SU-DHL-6 (cell line): ENCODE data around the gene LRCH3.
A peak's percentile ranks its signal among the peaks of the same experiment; 100 is the strongest.

Experiments used
- H2AFZ ChIP-seq: fragments of 200-600 bp; sonication (generic); 2 replicates; pipeline ENCODE4 v1.6.1; 2014; ENCODE audit warnings: low read depth, mild to moderate bottlenecking, moderate library complexity, mixed read lengths, antibody characterized with exemption, low read length; ENCODE audit not compliant: severe bottlenecking
- H3F3A ChIP-seq: fragments of 200-600 bp; shearing (Covaris generic); 2 replicates; pipeline ENCODE4 v1.6.0; 2016; ENCODE audit warnings: antibody characterized with exemption, mild to moderate bottlenecking; ENCODE audit not compliant: insufficient read depth
- H3K27ac ChIP-seq: fragments of 200-600 bp; sonication (generic); 2 replicates; pipeline ENCODE4 v1.5.1; 2016; ENCODE audit warnings: low read depth, mild to moderate bottlenecking, low read length, moderate library complexity, mixed read lengths
- H3K27me3 ChIP-seq: fragments of 200-600 bp; sonication (generic), shearing (Covaris generic); 2 replicates; pipeline ENCODE4 v1.6.0; 2014; ENCODE audit warnings: mild to moderate bottlenecking, low read length
- H3K36me3 ChIP-seq: fragments of 200-600 bp; sonication (generic); 2 replicates; pipeline ENCODE4 v1.6.1; 2014; ENCODE audit warnings: mild to moderate bottlenecking, low read length, mixed read lengths
- H3K4me2 ChIP-seq: fragments of 300-600, 200-600 bp; shearing (Covaris generic), sonication (generic); 2 replicates; pipeline ENCODE4 v1.6.0; 2014; ENCODE audit warnings: low read length, low read depth, mild to moderate bottlenecking; ENCODE audit not compliant: poor library complexity, severe bottlenecking
- H3K4me3 ChIP-seq: fragments of 200-600 bp; sonication (generic); 2 replicates; pipeline ENCODE4 v1.5.1; 2014; ENCODE audit warnings: antibody characterized with exemption, low read length, mild to moderate bottlenecking, mixed read lengths; ENCODE audit not compliant: insufficient read depth, poor library complexity, severe bottlenecking
- H3K79me2 ChIP-seq: fragments of 200-600 bp; sonication (generic); 2 replicates; pipeline ENCODE4 v1.6.1; 2014; ENCODE audit warnings: mild to moderate bottlenecking, low read length, moderate library complexity; ENCODE audit not compliant: insufficient read depth
- H3K9ac ChIP-seq: fragments of 200-600 bp; sonication (generic); 2 replicates; pipeline ENCODE4 v1.7.0; 2014; ENCODE audit warnings: mild to moderate bottlenecking, low read length
- H3K9me2 ChIP-seq: fragments of 200-600 bp; sonication (generic); replicated peaks from 2 replicates; pipeline ENCODE4 v1.6.1; 2014; ENCODE audit warnings: low read length; ENCODE audit not compliant: insufficient read depth
- H3K9me3 ChIP-seq: fragments of 200-600 bp; sonication (generic); 2 replicates; pipeline ENCODE4 v1.6.1; 2014; ENCODE audit warnings: low read length, mixed read lengths; ENCODE audit not compliant: insufficient read depth
- H4K20me1 ChIP-seq: fragments of 200-600 bp; sonication (generic); 2 replicates; pipeline ENCODE4 v1.6.1; 2014; ENCODE audit warnings: low read depth, mild to moderate bottlenecking, antibody characterized with exemption, low read length, moderate library complexity, mixed read lengths
- CTCF ChIP-seq: fragments of 200-600 bp; sonication (generic); IDR thresholded peaks from one replicate; pipeline ENCODE4 v1.5.1; 2017; ENCODE audit warnings: antibody characterized with exemption, mild to moderate bottlenecking, low read length, moderate library complexity; ENCODE audit not compliant: insufficient read depth, poor library complexity, severe bottlenecking
- EZH2phosphoT487 ChIP-seq: fragments of 200-600 bp; sonication (generic), shearing (Covaris generic); conservative IDR thresholded peaks from 2 replicates; pipeline ENCODE4 v1.6.1; 2018; ENCODE audit warnings: mild to moderate bottlenecking, antibody characterized with exemption, low read length, moderate library complexity, mixed read lengths

Gene LRCH3

GRCh38 chr3:197847866-197848401, 56.9 kb downstream of the LRCH3 start:
- Histone ChIP-seq H3K9me3 (no peaks in the 10 kb centered on the region), H3F3A (no peaks in the 10 kb centered on the region), H3K27me3 (no peaks in the 10 kb centered on the region), H3K79me2 (no peaks in the 10 kb centered on the region), H4K20me1 (no peaks in the 10 kb centered on the region), H3K36me3 (peaks cover 3% of the 10 kb centered on the region; the same call in 1 of the 2 replicates), H3K9me2 (no peaks in the 10 kb centered on the region), H3K9ac (no peak overlapping the region), H2AFZ (no peak overlapping the region), H3K4me2 (peak overlapping the region; percentile 34), H3K27ac (no peak overlapping the region), H3K4me3 (no peak overlapping the region)
- TF ChIP-seq CTCF (no peak), EZH2phosphoT487 (no peak)

DNA sequence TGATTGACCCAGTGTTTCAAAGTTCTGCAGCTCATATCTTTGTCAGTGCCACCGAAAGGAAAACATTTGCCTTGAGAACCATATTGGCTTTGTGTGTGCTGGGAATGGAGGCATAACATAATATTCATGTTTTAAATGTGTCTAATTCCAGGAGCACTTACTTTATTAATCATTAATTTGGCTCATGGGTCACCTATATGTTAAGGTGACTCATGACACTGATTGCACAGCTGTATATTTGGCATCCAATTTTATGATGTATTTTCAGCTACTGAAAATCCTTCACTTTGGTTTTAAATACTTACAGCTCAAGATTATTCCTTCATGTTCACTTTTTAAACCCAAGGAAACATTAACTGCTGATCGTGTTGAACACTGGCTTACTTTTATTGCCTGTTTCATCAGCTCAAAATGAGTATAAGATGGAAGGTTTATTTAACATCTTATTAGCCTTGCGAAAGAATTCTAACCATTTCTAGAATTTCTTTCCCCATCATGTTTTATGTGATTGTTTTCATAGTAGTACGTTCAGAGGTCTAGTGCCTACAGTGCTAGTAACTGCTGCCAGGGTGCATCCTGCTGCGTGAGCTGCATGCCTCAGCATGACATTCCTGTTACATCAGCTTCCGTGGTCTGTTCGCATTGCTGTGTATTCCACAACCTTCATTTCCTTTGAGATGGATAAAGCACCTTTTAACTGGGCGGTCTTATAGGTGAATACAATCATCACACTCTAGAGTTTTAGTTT, 63.7 kb downstream of the LRCH3 start:
- Histone ChIP-seq H4K20me1 (no peaks in the 10 kb centered on the region), H2AFZ (no peak overlapping the region), H3K79me2 (no peaks in the 10 kb centered on the region), H3K4me2 (no peak overlapping the region), H3K4me3 (no peak overlapping the region), H3K36me3 (peaks cover 5% of the 10 kb centered on the region; the same call in 1 of the 2 replicates), H3K9ac (no peak overlapping the region), H3K9me2 (no peaks in the 10 kb centered on the region), H3K27ac (no peak overlapping the region), H3K9me3 (no peaks in the 10 kb centered on the region), H3K27me3 (no peaks in the 10 kb centered on the region), H3F3A (no peaks in the 10 kb centered on the region)
- TF ChIP-seq CTCF (no peak), EZH2phosphoT487 (no peak)

- H2AFZ ChIP-seq: no peak overlapping the region
- TF ChIP-seq CTCF: no peak
- TF ChIP-seq EZH2phosphoT487: no peak
- no peak overlapping the region for H3K27ac ChIP-seq
- H3F3A ChIP-seq: no peaks in the 10 kb centered on the region
- H3K9ac ChIP-seq: no peak overlapping the region
- H3K9me2 ChIP-seq: no peaks in the 10 kb centered on the region
- H3K36me3 ChIP-seq: peaks cover 5% of the 10 kb centered on the region; the same call in 1 of the 2 replicates
- no peak overlapping the region for H3K4me2 ChIP-seq
- no peak overlapping the region for H3K4me3 ChIP-seq
- no peaks in the 10 kb centered on the region for H3K79me2 ChIP-seq
- H3K9me3 ChIP-seq: no peaks in the 10 kb centered on the region
- no peaks in the 10 kb centered on the region for H4K20me1 ChIP-seq
- no peaks in the 10 kb centered on the region for H3K27me3 ChIP-seq
Observed at GRCh38 chr3:197855571-197855970, 64.5 kb downstream of the LRCH3 start.
